NT2/D1 (cell line): Measurements from ENCODE around the gene RAB11FIP3.
"Not testable (repeated sequence)": the region's sequence is repeated elsewhere in the genome, so short reads cannot be mapped to it uniquely, and the experiment has no call there.

Source experiments
- DNase-seq: peaks from one replicate; pipeline ENCODE4 v3.0.0-alpha.2; 2011; ENCODE audit warnings: low read depth, low spot score
- H3K27me3 ChIP-seq: 2 replicates; pipeline ENCODE4 v1.6.0; 2011; ENCODE audit warnings: mild to moderate bottlenecking; ENCODE audit not compliant: insufficient read length, insufficient read depth
- H3K36me3 ChIP-seq: 2 replicates; pipeline ENCODE4 v1.6.1; 2011; ENCODE audit warnings: mild to moderate bottlenecking, low read length, mixed read lengths; ENCODE audit not compliant: insufficient read depth, insufficient read length
- H3K4me1 ChIP-seq: 2 replicates; pipeline ENCODE4 v1.5.1; 2011; ENCODE audit not compliant: insufficient read depth, insufficient read length
- H3K4me3 ChIP-seq: 2 replicates; pipeline ENCODE4 v1.5.1; 2011; ENCODE audit warnings: low read depth; ENCODE audit not compliant: insufficient read length
- H3K9ac ChIP-seq: 2 replicates; pipeline ENCODE4 v1.6.0; 2011; ENCODE audit warnings: low read depth; ENCODE audit not compliant: insufficient read length
- H3K9me3 ChIP-seq: 2 replicates; pipeline ENCODE4 v1.5.1; 2011; ENCODE audit warnings: mild to moderate bottlenecking, low read length; ENCODE audit not compliant: insufficient read depth
- SUZ12 ChIP-seq: IDR thresholded peaks from 2 replicates; pipeline ENCODE4 v1.6.1; 2011; ENCODE audit not compliant: insufficient read length, insufficient read depth; ENCODE audit errors: extremely low read depth
- YY1 ChIP-seq: IDR thresholded peaks from 2 replicates; pipeline ENCODE4 v1.6.1; 2011; ENCODE audit not compliant: insufficient read length, insufficient read depth
- ZNF274 ChIP-seq: IDR thresholded peaks from 2 replicates; pipeline ENCODE4 v1.6.1; 2011; ENCODE audit warnings: mild to moderate bottlenecking, low read depth, low read length

The RAB11FIP3 gene

DNA sequence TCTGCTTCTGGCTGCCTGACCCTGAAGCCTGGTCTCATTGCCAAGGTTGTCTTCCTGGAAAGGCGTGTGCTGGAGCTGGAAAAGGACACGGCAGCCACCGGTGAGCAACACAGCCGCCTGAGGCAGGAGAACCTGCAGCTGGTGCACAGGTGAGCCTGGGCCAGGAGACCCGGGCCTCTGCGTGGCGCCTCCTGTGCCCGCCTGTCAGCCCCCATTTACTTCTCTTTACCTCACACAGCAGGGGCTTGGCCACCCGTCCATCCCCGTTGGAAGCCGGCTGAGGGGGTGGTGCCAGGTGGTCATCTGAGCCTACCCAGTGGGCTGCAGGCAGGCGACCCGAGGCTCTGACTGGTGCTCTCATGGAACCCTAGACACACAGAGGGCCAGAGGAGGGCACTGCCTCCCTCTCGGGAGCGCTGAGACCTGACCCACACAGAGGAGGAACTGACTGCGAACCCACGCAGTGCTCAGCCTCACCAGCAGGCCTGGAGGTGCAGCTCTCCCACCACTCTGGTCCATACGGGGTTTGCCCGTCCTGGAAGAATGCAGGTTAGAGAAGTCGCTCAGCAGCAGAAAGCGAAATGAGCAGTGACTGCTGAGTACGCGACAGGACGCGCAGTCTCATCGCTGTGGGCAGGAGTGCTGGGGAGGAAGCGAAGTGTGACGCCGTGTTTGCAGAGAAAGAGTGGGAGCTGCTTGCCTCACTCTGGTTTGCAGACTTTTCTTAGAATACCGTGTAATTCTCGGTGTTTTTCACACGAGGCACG is 80.2 kb downstream of the RAB11FIP3 start:
- TF ChIP-seq YY1: no peak
- no peak for TF ChIP-seq ZNF274
- no peak for TF ChIP-seq SUZ12
- peaks cover 8% of the 10 kb centered on the region for H3K4me1 ChIP-seq
- peaks cover 40% of the 10 kb centered on the region for H3K36me3 ChIP-seq

DNA sequence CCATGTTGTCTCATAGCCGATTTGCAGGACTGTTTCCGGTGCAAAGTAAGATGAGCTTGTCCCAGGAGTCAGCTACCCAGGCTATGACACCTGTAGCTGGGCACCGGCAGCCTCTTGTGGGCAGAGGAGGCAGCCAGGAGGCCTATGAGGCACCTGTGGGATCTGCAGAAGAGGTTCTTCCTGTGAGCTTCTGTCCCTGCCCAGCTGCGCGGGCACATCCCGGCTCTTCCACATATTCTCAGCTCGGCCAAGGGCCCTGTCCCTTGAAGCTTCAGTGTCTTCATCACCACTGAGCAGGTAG is 80.7 kb downstream of the RAB11FIP3 start:
- Histone ChIP-seq H3K9ac (no peak overlapping the region), H3K36me3 (peaks cover 42% of the 10 kb centered on the region), H3K4me1 (peaks cover 8% of the 10 kb centered on the region), H3K9me3 (no peaks in the 10 kb centered on the region), H3K4me3 (no peak overlapping the region), H3K27me3 (no peaks in the 10 kb centered on the region)
- no peak for DNase-seq
- TF ChIP-seq YY1 (no peak), SUZ12 (no peak), ZNF274 (no peak)

More for the DNA sequence above, 80.2 kb downstream of the RAB11FIP3 start:
- no peak for DNase-seq
- Histone ChIP-seq H3K4me3 (no peak overlapping the region), H3K9ac (no peak overlapping the region), H3K27me3 (no peaks in the 10 kb centered on the region), H3K9me3 (no peaks in the 10 kb centered on the region)

DNA sequence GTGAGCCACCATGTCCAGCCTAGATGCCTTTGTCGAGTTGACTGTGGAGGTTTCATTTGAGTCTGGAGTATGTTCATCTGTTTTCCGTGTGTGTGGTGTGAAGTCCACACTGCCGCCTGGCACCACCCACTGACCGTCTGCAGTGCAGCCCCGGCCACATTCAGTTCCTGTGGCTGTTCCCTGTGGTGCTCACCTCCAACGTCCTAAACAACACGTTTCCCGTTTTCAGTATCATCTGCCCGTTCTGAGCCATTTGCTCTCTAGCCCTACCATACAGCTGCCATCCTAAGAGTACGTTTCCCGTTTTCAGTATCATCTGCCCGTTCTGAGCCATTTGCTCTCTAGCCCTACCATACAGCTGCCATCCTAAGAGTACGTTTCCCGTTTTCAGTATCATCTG is 82.1 kb downstream of the RAB11FIP3 start:
- H3K9me3 ChIP-seq, H3K27me3 ChIP-seq, H3K4me3 ChIP-seq, H3K9ac ChIP-seq, H3K4me1 ChIP-seq, DNase-seq: not testable (repeated sequence)
- peaks cover 42% of the 10 kb centered on the region for H3K36me3 ChIP-seq

DNA sequence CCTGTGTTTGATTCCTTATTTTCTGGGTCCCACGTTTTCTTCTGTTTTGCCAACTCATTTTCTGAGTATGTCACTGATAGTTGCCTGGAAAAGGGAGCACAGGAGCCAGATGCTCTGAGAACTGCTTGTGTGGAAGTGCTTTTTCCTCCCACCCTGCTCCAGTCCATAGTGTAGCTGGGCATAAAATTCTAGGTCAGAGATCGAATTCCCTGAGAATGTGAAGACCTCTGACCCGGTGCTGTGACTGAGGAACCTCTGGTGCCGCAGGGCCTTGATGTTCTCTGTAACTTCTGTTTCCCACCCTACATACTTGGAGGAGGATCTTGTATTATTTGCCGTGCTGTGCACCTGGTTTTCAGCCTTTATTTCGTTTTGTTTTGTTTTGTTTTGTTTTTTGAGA is 82.5 kb downstream of the RAB11FIP3 start:
- H3K9ac ChIP-seq: no peak overlapping the region
- peaks cover 42% of the 10 kb centered on the region for H3K36me3 ChIP-seq
- H3K27me3 ChIP-seq: no peaks in the 10 kb centered on the region
- H3K4me3 ChIP-seq: no peak overlapping the region
- no peaks in the 10 kb centered on the region for H3K9me3 ChIP-seq
- peaks cover 4% of the 10 kb centered on the region for H3K4me1 ChIP-seq
- no peak for TF ChIP-seq ZNF274
- TF ChIP-seq YY1: no peak
- no peak for TF ChIP-seq SUZ12
- DNase-seq: no peak

DNA sequence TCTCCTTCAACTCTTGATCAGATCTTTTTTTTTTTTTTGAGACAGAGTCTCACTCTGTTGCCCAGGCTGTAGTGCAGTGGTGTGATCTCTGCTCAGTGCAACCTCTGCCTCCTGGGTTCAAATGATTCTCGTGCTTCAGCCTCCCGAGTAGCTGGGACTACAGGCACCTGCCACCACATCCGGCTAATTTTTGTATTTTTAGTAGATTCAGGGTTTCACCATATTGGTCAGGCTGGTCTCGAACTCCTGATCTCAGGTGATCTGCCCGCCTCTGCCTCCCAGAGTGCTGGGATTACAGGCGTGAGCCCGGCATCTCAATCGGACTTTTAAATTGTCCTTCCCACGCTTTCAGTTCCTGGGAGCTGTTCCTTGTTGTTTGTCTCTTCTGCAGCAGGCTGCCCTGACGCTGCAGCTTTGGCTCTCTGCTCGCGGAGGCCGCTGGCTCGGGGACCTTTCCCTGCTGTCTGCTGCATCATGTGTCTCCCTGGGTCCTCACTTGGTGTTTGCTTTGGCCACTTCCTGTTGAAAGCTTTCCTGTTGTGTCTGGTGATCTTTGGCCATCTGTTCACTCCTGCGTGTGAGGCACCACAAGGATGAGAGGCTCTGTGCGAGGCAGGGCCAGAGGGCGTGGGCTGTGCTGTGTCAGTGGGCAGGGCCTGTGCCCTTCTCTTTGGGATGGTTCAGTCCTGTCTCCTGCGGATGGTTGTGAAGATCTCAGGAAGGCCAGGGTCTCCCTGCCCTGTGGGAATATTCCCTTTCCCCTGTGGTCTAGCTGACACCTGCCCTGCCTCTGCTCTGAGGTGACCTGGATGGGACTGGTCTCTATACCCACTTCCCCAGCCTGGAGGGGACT is 83.7 kb downstream of the RAB11FIP3 start:
- Histone ChIP-seq H3K4me1 (peaks cover 4% of the 10 kb centered on the region), H3K9me3 (no peaks in the 10 kb centered on the region), H3K9ac (no peak overlapping the region), H3K4me3 (no peak overlapping the region), H3K36me3 (peaks cover 41% of the 10 kb centered on the region), H3K27me3 (no peaks in the 10 kb centered on the region)
- TF ChIP-seq SUZ12 (no peak), YY1 (no peak), ZNF274 (no peak)
- DNase-seq: no peak

DNA sequence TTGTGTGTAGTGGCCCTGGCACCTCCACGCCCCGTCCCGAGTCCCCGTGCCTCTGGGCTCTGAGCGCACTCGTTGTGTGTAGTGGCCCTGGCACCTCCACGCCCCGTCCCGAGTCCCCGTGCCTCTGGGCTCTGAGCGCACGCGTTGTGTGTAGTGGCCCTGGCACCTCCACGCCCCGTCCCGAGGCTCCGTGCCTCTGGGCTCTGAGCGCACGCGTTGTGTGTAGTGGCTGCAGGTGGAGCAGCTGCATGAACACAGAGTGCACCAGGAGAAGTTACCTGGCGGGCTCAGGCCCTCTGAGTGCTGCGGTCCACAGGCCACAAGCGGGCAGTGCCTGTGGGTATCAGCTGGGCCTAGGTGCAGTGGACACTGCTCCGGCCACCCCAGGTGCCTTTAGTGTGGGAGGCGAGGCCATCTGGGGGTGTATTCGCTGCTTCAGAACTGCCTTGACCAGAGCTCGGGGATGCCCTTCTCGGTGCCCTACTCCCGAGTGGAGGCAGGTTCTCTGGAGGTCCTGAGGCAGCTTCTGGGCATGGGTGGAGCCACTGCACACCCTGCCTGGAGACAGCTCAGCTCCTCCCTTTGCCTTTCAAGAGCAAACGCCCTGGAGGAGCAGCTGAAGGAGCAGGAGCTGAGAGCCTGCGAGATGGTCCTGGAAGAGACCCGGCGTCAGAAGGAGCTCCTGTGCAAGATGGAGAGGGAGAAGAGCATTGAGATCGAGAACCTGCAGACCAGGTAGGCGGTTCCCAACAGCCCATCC is 84.8 kb downstream of the RAB11FIP3 start:
- TF ChIP-seq SUZ12 (no peak), YY1 (no peak), ZNF274 (no peak)
- no peaks in the 10 kb centered on the region for H3K27me3 ChIP-seq
- DNase-seq: no peak
- peaks cover 47% of the 10 kb centered on the region for H3K36me3 ChIP-seq
- no peaks in the 10 kb centered on the region for H3K9me3 ChIP-seq
- no peak overlapping the region for H3K4me3 ChIP-seq
- peak overlapping the region; percentile 45 for H3K9ac ChIP-seq
- peaks cover 4% of the 10 kb centered on the region for H3K4me1 ChIP-seq

DNA sequence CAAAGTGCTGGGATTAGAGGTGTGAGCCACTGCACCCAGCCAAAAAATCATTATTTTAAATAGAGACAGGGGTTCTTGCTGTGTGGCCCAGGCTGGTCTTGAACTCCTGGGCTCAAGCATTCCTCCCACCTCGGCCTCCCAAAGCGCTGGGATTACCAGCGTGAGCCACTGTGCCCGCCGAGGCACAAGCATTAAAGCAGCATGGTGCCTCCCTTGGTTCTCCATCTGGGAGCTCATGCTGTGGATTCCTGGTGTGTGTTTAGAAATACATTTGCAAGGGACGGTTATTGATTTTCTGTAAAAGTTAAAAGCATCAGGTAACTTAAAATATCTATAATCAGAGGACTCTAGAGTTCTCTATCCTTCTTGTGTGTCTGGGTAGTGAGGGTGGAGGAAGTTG is 87.4 kb downstream of the RAB11FIP3 start:
- H3K27me3 ChIP-seq: no peaks in the 10 kb centered on the region
- no peak for DNase-seq
- peaks cover 48% of the 10 kb centered on the region for H3K36me3 ChIP-seq
- H3K9me3 ChIP-seq: no peaks in the 10 kb centered on the region
- no peak overlapping the region for H3K9ac ChIP-seq
- TF ChIP-seq SUZ12 (no peak), ZNF274 (no peak), YY1 (no peak)
- peaks cover 2% of the 10 kb centered on the region for H3K4me1 ChIP-seq
- H3K4me3 ChIP-seq: no peak overlapping the region
